ENCODE measurements around the gene RASSF6.

GRCh38 chr4:73541251-73541650, 79.0 kb downstream of the RASSF6 start:
- TF ChIP-seq POLR2A (IDR thresholded peaks at IDR 0.05; ENCODE audit: low read length): no peak
- TF ChIP-seq GATA1 (IDR thresholded peaks at IDR 0.05; ENCODE audit: low read depth, low read length): no peak

All from erythroblast (primary cell).